ENCODE measurements around the gene DNAJC10. TPM values are rescaled to one million over a fixed set of nuclear protein-coding genes. Genes with fewer than 3 reads are reported as not detected.
"Not testable (repeated sequence)": the region's sequence is repeated elsewhere in the genome, so short reads cannot be mapped to it uniquely, and the experiment has no call there.

The DNAJC10 gene
- total RNA-seq, 2 experiments from 2014 or later, result 34.0 to 34.1 TPM

DNA sequence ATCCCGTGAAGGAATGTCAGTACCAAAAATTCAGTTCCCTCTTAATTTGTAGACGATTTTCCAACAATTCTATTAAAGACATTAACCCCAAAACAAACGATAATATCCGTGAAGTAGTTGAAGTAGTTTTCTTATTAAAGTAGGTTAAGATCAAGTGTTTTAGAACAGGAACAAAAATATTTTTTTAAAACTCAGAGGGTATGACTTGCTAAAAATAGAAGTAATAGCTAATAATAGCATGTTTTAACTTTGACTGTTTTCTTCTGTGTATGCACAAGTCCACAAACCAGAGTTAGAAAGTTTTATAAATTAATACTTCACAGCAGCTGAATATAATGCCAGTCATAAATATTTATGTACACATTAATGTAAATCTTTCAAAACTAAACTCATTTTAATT lies 2.4 kb downstream of the DNAJC10 start:
- intact Hi-C loops (cut with DNase I, micrococcal nuclease), result loop anchor here (5.0 to 10.0 kb wide), 3 partner anchors 51 to 1734 kb away; partner anchors contain the start of genes NCKAP1 (in 1 of the 2) and UBE2E3 (in 1 of the 2)
- peaks cover 5% of the 10 kb centered on the region for H3K4me1 ChIP-seq (ENCODE audit: insufficient read depth, low read length)
- DNase-seq (no peak), ATAC-seq (ENCODE audit: poor library complexity) (no peak)
- no peaks in the 10 kb centered on the region for H3K9me3 ChIP-seq (ENCODE audit: control insufficient read depth in 1 of 2, insufficient read depth in 1 of 2, low read length in 2 of 2)
- no peak overlapping the region for H3K27ac Mint-ChIP-seq
- CTCF ChIA-PET, result interaction anchor here (1.1 kb wide), 1 partner anchor 60 kb away, joined by 4 read pairs; no protein-coding TSS in a partner anchor
- POLR2A ChIA-PET, result no interaction called here
- no peaks in the 10 kb centered on the region for H3K4me1 Mint-ChIP-seq (ENCODE audit: low read depth)
- no peaks in the 10 kb centered on the region for H3K9me3 Mint-ChIP-seq
- no peak overlapping the region for H3K4me3 ChIP-seq (ENCODE audit: low read length)
- H3K27ac ChIP-seq (ENCODE audit: low read depth in 1 of 2, low read length in 2 of 2), result no peak overlapping the region
- no peaks in the 10 kb centered on the region for H3K27me3 Mint-ChIP-seq
- peaks cover 10% of the 10 kb centered on the region for H3K36me3 ChIP-seq (ENCODE audit: insufficient read depth, low read length)
- TF ChIP-seq, protein P1, sequence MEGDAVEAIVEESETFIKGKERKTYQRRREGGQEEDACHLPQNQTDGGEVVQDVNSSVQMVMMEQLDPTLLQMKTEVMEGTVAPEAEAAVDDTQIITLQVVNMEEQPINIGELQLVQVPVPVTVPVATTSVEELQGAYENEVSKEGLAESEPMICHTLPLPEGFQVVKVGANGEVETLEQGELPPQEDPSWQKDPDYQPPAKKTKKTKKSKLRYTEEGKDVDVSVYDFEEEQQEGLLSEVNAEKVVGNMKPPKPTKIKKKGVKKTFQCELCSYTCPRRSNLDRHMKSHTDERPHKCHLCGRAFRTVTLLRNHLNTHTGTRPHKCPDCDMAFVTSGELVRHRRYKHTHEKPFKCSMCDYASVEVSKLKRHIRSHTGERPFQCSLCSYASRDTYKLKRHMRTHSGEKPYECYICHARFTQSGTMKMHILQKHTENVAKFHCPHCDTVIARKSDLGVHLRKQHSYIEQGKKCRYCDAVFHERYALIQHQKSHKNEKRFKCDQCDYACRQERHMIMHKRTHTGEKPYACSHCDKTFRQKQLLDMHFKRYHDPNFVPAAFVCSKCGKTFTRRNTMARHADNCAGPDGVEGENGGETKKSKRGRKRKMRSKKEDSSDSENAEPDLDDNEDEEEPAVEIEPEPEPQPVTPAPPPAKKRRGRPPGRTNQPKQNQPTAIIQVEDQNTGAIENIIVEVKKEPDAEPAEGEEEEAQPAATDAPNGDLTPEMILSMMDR (IDR thresholded peaks at IDR 0.05), result no peak
- no peak overlapping the region for H3K4me3 Mint-ChIP-seq
- H3K36me3 Mint-ChIP-seq (ENCODE audit: low read depth), result peaks cover 14% of the 10 kb centered on the region
- H3K27me3 ChIP-seq (ENCODE audit: control insufficient read depth in 1 of 2, insufficient read depth in 2 of 2, low read length in 2 of 2), result no peaks in the 10 kb centered on the region

DNA sequence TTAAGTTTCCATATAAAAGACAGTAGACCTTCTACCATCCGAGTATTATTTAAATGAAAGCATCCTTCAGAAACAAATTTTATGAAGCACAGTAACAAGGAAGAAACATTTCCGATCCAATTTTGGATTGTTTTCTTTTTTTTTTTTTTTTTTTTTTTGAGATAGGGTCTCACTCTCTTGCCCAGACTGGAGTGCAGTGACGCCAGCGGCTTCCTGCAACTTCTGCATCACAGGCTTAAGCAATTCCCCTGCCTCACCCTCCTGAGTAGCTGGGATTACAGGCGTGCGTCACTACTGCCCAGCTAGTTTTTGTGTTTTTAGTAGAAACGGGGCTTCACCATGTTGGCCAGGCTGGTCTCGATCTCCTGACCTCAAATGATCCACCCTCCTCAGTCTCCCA lies 3.1 kb downstream of the DNAJC10 start:
- H3K4me3 Mint-ChIP-seq; POLR2A ChIA-PET; H3K4me3 ChIP-seq (ENCODE audit: low read length); H3K9me3 ChIP-seq (ENCODE audit: control insufficient read depth in 1 of 2, insufficient read depth in 1 of 2, low read length in 2 of 2); ATAC-seq (ENCODE audit: poor library complexity); H3K27me3 Mint-ChIP-seq; H3K27ac Mint-ChIP-seq; H3K27me3 ChIP-seq (ENCODE audit: control insufficient read depth in 1 of 2, insufficient read depth in 2 of 2, low read length in 2 of 2); DNase-seq; H3K9me3 Mint-ChIP-seq; H3K4me1 Mint-ChIP-seq (ENCODE audit: low read depth); H3K27ac ChIP-seq (ENCODE audit: low read depth in 1 of 2, low read length in 2 of 2); H3K4me1 ChIP-seq (ENCODE audit: insufficient read depth, low read length): not testable (repeated sequence)
- H3K36me3 Mint-ChIP-seq (ENCODE audit: low read depth), result peaks cover 19% of the 10 kb centered on the region
- intact Hi-C loops (cut with DNase I, micrococcal nuclease), result loop anchor here (5.0 to 10.0 kb wide), 3 partner anchors 52 to 1734 kb away; partner anchors contain the start of genes NCKAP1 (in 1 of the 2) and UBE2E3 (in 1 of the 2)
- CTCF ChIA-PET, result interaction anchor here (0.7 to 1.1 kb wide), 2 partner anchors 61 to 140 kb away, joined by 3 to 4 read pairs; no protein-coding TSS in a partner anchor
- H3K36me3 ChIP-seq (ENCODE audit: insufficient read depth, low read length), result peaks cover 15% of the 10 kb centered on the region

DNA sequence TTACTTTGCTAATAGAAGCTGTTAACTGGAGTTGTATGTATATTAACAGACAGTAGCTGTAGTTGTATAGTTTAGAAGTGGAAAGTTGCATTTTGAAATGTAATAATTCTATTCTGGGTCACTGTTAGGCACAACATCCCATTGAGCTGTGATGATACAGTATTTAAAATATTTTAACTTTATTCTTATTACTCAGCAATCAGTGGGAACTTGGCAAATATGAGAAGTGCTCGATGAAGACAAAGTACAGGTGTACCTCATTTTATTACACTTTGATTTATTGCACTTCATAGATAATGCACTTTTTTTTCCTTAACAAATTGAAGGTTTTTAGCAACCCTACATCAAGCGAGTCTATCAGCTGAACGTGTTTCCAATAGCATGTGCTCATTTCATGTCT lies 8.6 kb downstream of the DNAJC10 start:
- H3K36me3 Mint-ChIP-seq (ENCODE audit: low read depth), result peaks cover 48% of the 10 kb centered on the region
- Histone ChIP-seq H3K27ac (ENCODE audit: low read depth in 1 of 2, low read length in 2 of 2) (no peak overlapping the region), H3K4me1 (ENCODE audit: insufficient read depth, low read length) (no peaks in the 10 kb centered on the region), H3K36me3 (ENCODE audit: insufficient read depth, low read length) (peaks cover 33% of the 10 kb centered on the region), H3K4me3 (ENCODE audit: low read length) (no peak overlapping the region), H3K9me3 (ENCODE audit: control insufficient read depth in 1 of 2, insufficient read depth in 1 of 2, low read length in 2 of 2) (no peaks in the 10 kb centered on the region), H3K27me3 (ENCODE audit: control insufficient read depth in 1 of 2, insufficient read depth in 2 of 2, low read length in 2 of 2) (no peaks in the 10 kb centered on the region)
- peaks cover 3% of the 10 kb centered on the region for H3K4me1 Mint-ChIP-seq (ENCODE audit: low read depth)
- H3K9me3 Mint-ChIP-seq, result no peaks in the 10 kb centered on the region
- DNase-seq (no peak), ATAC-seq (ENCODE audit: poor library complexity) (no peak)
- H3K27ac Mint-ChIP-seq, result no peak overlapping the region
- ChIA-PET POLR2A (no interaction called here), CTCF (no interaction called here)
- intact Hi-C loops (cut with DNase I, micrococcal nuclease), result no loop called here
- H3K4me3 Mint-ChIP-seq, result no peak overlapping the region
- TF ChIP-seq, protein P1 (IDR thresholded peaks at IDR 0.05), result no peak
- no peaks in the 10 kb centered on the region for H3K27me3 Mint-ChIP-seq

DNA sequence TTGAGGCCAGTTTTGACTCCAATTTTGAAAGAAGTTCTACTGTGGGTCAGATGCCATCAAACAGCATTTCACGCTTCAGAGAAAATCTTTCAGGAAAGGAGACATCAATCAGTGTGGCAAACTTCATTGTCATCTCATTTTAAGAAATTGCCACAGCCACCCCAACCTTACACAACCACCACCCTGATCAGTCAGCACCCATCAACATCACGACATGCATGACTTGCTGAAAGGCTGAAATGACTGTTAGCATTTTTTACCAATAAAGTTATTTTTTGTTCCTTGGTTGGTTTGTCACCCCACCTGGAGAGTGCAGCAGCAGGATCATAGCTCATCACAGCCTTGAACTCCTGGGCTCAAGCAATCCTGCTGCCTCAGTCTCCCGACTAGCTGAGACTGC lies 10.4 kb downstream of the DNAJC10 start:
- H3K4me1 ChIP-seq (ENCODE audit: insufficient read depth, low read length), result no peaks in the 10 kb centered on the region
- no peaks in the 10 kb centered on the region for H3K9me3 ChIP-seq (ENCODE audit: control insufficient read depth in 1 of 2, insufficient read depth in 1 of 2, low read length in 2 of 2)
- no peak overlapping the region for H3K4me3 ChIP-seq (ENCODE audit: low read length)
- ChIA-PET POLR2A (no interaction called here), CTCF (no interaction called here)
- H3K36me3 Mint-ChIP-seq (ENCODE audit: low read depth), result peaks cover 56% of the 10 kb centered on the region
- no peaks in the 10 kb centered on the region for H3K9me3 Mint-ChIP-seq
- H3K27me3 ChIP-seq (ENCODE audit: control insufficient read depth in 1 of 2, insufficient read depth in 2 of 2, low read length in 2 of 2), result no peaks in the 10 kb centered on the region
- H3K4me1 Mint-ChIP-seq (ENCODE audit: low read depth), result peaks cover 3% of the 10 kb centered on the region
- H3K4me3 Mint-ChIP-seq, result no peak overlapping the region
- ATAC-seq (ENCODE audit: poor library complexity) (no peak), DNase-seq (no peak)
- H3K27me3 Mint-ChIP-seq, result no peaks in the 10 kb centered on the region
- H3K27ac Mint-ChIP-seq, result no peak overlapping the region
- intact Hi-C loops (cut with DNase I, micrococcal nuclease), result no loop called here
- H3K36me3 ChIP-seq (ENCODE audit: insufficient read depth, low read length), result peaks cover 30% of the 10 kb centered on the region
- no peak overlapping the region for H3K27ac ChIP-seq (ENCODE audit: low read depth in 1 of 2, low read length in 2 of 2)
- TF ChIP-seq, protein P1 (IDR thresholded peaks at IDR 0.05), result no peak

Measured in CD4-positive, alpha-beta T cell (primary cell).